ENCODE measurements around the gene COG5.

Gene COG5

DNA sequence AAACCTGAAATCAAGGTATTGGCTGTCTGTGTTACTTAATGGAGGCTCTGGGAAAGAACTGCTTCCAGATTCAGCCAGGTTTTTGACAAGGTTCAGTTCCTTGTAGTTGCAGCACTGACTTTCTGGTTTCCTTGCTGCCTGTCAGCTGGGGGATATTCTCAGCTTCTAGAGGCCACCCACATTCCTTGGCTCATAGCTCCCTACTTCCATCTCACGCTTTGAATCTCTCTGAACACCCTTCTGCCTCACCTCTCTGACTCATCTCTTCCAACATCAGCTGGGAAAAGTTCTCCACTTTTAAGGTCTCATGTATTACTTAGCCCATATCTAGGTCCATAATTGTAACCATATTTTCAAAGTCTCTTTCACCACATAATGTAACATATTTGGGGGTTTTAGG, 116.7 kb downstream of the COG5 start:
- ChIA-PET CTCF (interaction anchor here (0.7 kb wide), 1 partner anchor 202 kb away, joined by 3 read pairs; no protein-coding TSS in a partner anchor), POLR2A (ENCODE audit: low non-redundant PET) (no interaction called here)
- TF ChIP-seq, protein P1, sequence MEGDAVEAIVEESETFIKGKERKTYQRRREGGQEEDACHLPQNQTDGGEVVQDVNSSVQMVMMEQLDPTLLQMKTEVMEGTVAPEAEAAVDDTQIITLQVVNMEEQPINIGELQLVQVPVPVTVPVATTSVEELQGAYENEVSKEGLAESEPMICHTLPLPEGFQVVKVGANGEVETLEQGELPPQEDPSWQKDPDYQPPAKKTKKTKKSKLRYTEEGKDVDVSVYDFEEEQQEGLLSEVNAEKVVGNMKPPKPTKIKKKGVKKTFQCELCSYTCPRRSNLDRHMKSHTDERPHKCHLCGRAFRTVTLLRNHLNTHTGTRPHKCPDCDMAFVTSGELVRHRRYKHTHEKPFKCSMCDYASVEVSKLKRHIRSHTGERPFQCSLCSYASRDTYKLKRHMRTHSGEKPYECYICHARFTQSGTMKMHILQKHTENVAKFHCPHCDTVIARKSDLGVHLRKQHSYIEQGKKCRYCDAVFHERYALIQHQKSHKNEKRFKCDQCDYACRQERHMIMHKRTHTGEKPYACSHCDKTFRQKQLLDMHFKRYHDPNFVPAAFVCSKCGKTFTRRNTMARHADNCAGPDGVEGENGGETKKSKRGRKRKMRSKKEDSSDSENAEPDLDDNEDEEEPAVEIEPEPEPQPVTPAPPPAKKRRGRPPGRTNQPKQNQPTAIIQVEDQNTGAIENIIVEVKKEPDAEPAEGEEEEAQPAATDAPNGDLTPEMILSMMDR (conservative IDR thresholded peaks at IDR 0.05; ENCODE audit: low read depth) = no peak
- no peak overlapping the region for H3K27ac ChIP-seq
- DNase-seq (ENCODE audit: low spot score) = peak; percentile 4

DNA sequence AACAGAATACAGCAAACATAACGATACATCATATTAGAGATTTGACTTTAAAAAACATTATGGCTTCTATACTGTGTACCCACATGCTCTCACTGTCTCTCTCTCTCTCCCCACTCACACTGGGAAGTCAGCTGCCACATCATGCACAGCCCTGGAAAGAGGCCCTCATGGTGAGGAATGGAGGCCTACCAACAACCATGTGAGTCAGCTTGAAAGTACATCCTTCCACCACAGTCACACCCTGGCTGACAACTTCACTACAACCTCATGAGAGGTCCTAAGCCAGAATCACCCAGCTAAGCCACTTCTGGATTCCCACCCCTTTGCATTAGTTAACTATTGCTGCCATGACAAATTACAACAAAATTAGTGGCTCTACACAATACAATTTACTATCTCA, 117.2 kb downstream of the COG5 start:
- DNase-seq (ENCODE audit: low spot score) = no peak
- POLR2A ChIA-PET (ENCODE audit: low non-redundant PET) = no interaction called here
- CTCF ChIA-PET = interaction anchor here (0.7 kb wide), 1 partner anchor 203 kb away, joined by 3 read pairs; no protein-coding TSS in a partner anchor
- no peak overlapping the region for H3K27ac ChIP-seq
- TF ChIP-seq, protein P1 (conservative IDR thresholded peaks at IDR 0.05; ENCODE audit: low read depth) = no peak

DNA sequence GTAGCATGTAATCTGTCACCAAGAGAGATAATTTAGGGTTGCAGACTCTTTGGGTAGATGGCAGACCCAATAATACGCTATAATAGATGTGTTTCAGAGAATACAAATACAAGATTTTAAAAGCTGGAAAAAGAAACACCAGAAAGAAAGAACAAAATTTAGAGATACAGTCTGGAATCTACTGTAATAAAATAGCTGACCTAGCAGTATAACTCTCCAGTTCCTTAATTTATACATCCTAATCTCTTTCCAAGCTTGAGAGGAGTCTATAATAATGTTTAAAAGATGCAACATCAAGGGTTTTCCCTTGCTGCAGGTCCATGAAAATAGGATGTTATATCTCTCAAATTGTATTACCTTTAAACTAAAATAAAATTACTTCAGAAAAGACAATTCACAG, 121.0 kb downstream of the COG5 start:
- DNase-seq (ENCODE audit: low spot score) = no peak
- TF ChIP-seq, protein P1 (conservative IDR thresholded peaks at IDR 0.05; ENCODE audit: low read depth) = no peak
- ChIA-PET POLR2A (ENCODE audit: low non-redundant PET) (no interaction called here), CTCF (interaction anchor here (0.6 kb wide), 1 partner anchor 11 kb away, joined by 3 read pairs; no protein-coding TSS in a partner anchor)
- H3K27ac ChIP-seq = no peak overlapping the region

DNA sequence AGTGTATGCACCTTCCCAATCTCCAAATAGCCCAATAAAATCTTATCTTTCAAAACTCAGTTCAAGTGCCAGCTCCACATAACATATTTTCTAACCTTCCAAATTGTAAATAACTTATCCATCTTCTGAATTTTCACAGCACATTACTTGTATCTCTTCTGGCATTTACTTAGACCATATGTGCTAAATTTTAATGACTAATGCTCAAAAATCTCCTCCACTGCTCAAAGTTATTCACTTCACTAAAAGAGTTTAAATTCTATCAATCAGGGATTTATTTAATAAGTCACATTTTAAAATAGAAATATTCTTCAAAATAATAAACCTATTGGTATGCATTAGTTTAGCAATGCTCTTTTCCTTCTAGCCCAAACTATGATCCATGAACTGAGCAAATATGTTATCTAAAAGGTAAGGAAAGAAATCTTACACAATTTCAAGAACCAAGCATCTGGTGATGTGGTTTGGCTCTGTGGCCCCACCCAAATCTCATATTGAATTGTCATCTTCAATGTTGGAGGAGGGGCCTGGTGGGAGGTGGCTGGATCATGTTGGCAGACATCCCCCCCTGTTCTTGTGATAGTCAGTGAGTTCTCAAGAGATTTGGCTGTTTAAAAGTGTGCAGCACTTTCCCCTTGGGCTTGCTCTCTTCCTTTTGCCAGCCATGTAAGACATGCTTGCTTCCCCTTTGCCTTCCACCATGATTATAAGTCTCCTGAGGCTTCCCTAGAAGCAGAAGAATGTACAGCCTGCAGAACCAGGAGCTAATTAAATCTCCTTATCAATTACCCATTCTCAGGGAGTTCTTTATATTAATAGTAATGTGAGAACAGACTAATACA, 121.9 kb downstream of the COG5 start:
- DNase-seq (ENCODE audit: low spot score) = no peak
- TF ChIP-seq, protein P1 (conservative IDR thresholded peaks at IDR 0.05; ENCODE audit: low read depth) = no peak
- no peak overlapping the region for H3K27ac ChIP-seq
- CTCF ChIA-PET = no interaction called here
- POLR2A ChIA-PET (ENCODE audit: low non-redundant PET) = no interaction called here

DNA sequence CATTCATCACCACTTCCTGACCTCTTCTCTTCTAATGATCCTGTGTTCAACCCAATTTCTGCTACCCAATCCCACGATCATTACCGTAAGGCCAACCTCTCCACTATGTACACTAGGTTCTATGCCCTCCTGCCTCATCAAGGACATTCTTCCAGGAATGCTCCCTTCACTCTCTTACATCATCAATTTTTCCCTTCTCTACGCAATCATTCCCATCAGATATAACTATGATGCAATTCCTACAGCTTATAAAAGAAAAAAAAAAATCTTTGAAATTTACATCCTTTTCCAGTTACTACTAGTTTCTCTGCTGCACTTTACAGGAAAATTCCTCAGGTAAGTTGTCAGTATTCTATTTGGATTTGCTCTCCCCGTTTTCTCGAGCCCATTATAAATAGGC, 124.7 kb downstream of the COG5 start:
- POLR2A ChIA-PET (ENCODE audit: low non-redundant PET) = no interaction called here
- DNase-seq (ENCODE audit: low spot score) = no peak
- TF ChIP-seq, protein P1 (conservative IDR thresholded peaks at IDR 0.05; ENCODE audit: low read depth) = no peak
- H3K27ac ChIP-seq = no peak overlapping the region
- CTCF ChIA-PET = no interaction called here

DNA sequence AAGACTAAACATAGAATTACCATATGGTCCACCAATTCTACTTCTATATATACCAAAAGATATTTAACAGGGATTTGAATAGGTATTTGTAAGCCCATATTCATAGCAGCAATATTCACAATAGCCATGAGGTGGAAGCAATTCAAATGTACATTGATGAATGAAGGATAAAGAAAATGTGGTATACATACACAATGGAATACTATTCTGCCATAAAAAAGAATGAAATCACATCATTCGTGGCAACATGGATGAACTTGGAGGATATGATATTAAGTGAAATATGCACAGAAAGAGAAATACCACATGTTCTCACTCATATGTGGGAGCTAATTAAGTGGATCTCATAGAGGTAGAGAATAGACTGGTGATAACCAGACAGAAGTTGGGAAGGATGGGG, 128.0 kb downstream of the COG5 start:
- POLR2A ChIA-PET (ENCODE audit: low non-redundant PET) = no interaction called here
- TF ChIP-seq, protein P1 (conservative IDR thresholded peaks at IDR 0.05; ENCODE audit: low read depth) = no peak

More for the DNA sequence above, 128.0 kb downstream of the COG5 start:
- H3K27ac ChIP-seq = no peak overlapping the region
- CTCF ChIA-PET = interaction anchor here (0.6 kb wide), 1 partner anchor 1008 kb away, joined by 3 read pairs; no protein-coding TSS in a partner anchor
- no peak for DNase-seq (ENCODE audit: low spot score)
